Body of pancreas (tissue), 4 donors: Measurements from ENCODE around the gene SLC1A2.

Experiments used
- POLR2A ChIP-seq, 3 donors: fragments of 450-650 bp; IDR thresholded peaks; one replicate each; pipeline ENCODE4 v1.6.1; 2016; ENCODE audit warnings: antibody characterized with exemption in 3 of 3, mild to moderate bottlenecking in 2 of 3
- TF ChIP-seq, protein P1 (sequence below), 7 experiments: fragments of 450-650 bp in 4 of 7; fragments of 200-600 bp in 3 of 7; sonication (generic) in 3 of 7; IDR thresholded peaks; one replicate each; pipeline ENCODE4 v1.5.1; 2016 to 2019; ENCODE audit warnings: antibody characterized with exemption in 7 of 7

DNA sequence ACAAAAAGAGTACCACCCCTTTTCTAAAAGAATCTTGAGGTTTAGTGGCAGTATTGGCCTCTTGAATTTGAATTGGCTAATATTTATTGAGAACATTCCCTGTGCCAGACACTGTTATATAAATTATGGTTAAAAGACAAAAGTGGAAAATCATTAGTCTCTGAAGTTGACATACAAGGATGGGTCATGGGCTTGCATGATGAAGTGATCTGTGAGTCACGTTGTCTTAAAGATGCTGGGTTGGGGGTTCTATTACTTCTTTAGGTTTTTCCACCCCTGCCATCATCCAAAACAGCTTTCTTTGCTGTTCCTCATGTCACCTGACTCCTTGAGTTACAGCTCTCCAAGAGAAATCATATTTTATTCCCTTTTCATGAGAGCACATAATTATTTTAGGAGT, 195.4 kb downstream of the SLC1A2 start:
- TF ChIP-seq, protein P1, sequence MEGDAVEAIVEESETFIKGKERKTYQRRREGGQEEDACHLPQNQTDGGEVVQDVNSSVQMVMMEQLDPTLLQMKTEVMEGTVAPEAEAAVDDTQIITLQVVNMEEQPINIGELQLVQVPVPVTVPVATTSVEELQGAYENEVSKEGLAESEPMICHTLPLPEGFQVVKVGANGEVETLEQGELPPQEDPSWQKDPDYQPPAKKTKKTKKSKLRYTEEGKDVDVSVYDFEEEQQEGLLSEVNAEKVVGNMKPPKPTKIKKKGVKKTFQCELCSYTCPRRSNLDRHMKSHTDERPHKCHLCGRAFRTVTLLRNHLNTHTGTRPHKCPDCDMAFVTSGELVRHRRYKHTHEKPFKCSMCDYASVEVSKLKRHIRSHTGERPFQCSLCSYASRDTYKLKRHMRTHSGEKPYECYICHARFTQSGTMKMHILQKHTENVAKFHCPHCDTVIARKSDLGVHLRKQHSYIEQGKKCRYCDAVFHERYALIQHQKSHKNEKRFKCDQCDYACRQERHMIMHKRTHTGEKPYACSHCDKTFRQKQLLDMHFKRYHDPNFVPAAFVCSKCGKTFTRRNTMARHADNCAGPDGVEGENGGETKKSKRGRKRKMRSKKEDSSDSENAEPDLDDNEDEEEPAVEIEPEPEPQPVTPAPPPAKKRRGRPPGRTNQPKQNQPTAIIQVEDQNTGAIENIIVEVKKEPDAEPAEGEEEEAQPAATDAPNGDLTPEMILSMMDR (IDR thresholded peaks at IDR 0.05), result no peak
- no peak for TF ChIP-seq POLR2A (IDR thresholded peaks at IDR 0.05)
